Panc1 (cell line): ENCODE measurements around the gene MCM9. TPM values are rescaled to one million over a fixed set of nuclear protein-coding genes. Genes with fewer than 3 reads are reported as not detected.

Source experiments
- ATAC-seq: fragments of 200-7000 bp; cut with Tn5 transposase; 2 replicates; pipeline ENCODE4 v1.9.1; 2020; ENCODE audit warnings: mild to moderate bottlenecking, moderate library complexity
- BruUV-seq: library from RNA; stranded (reverse); fragments of 400-500 nt; replicated peaks from 2 replicates; lab custom pipeline; 2021; lab: Mats Ljungman, UMichigan
- CTCF ChIA-PET: fragments of 300-600 bp; sonication (Branson Sonifier 250); formaldehyde crosslinking; loops from one replicate; lab custom pipeline; 2022; ENCODE audit warnings: antibody characterized with exemption; lab: Charles Lee
- POLR2A ChIA-PET: fragments of 300-600 bp; sonication (Branson Sonifier 250); formaldehyde crosslinking; loops from one replicate; lab custom pipeline; 2022; ENCODE audit warnings: antibody characterized with exemption; lab: Charles Lee
- DNase-seq: peaks from one replicate; pipeline ENCODE4 v3.0.0-alpha.2; 2010; ENCODE audit warnings: low read depth, low spot score
- H3K27ac ChIP-seq: 2 replicates; pipeline ENCODE4 v1.5.1; 2011; ENCODE audit warnings: mild to moderate bottlenecking, low read length, inconsistent platforms
- H3K27me3 ChIP-seq: fragments of 200-500 bp; sonication (Bioruptor generic); 2 replicates; pipeline ENCODE4 v1.6.0; 2014; ENCODE audit warnings: low read length, inconsistent platforms; ENCODE audit not compliant: control insufficient read depth, insufficient read depth
- H3K36me3 ChIP-seq: fragments of 200-500 bp; sonication (Bioruptor generic); 2 replicates; pipeline ENCODE4 v1.5.1; 2014; ENCODE audit warnings: inconsistent platforms, mild to moderate bottlenecking, low read length, moderate library complexity; ENCODE audit not compliant: control insufficient read depth, insufficient read depth
- H3K4me1 ChIP-seq: 2 replicates; pipeline ENCODE4 v1.5.1; 2011; ENCODE audit warnings: inconsistent platforms, mild to moderate bottlenecking, low read length, moderate library complexity; ENCODE audit not compliant: control insufficient read depth, insufficient read depth
- H3K4me3 ChIP-seq, 2 experiments: 2 replicates each; pipeline ENCODE4 v1.5.1; 2011 to 2012; ENCODE audit warnings: low read depth in 2 of 2, low read length in 2 of 2, mild to moderate bottlenecking in 2 of 2, inconsistent platforms in 1 of 2, moderate library complexity in 1 of 2
- H3K9me3 ChIP-seq: fragments of 200-500 bp; sonication (Bioruptor generic); 2 replicates; pipeline ENCODE4 v1.5.1; 2014; ENCODE audit warnings: low read depth, mild to moderate bottlenecking, inconsistent platforms, low read length, moderate library complexity; ENCODE audit not compliant: control insufficient read depth, insufficient read depth
- POLR2AphosphoS5 ChIP-seq: IDR thresholded peaks from 2 replicates; pipeline ENCODE4 v1.6.1; 2012; ENCODE audit warnings: mild to moderate bottlenecking, low read depth, low read length, moderate library complexity
- SIN3A ChIP-seq: IDR thresholded peaks from 2 replicates; pipeline ENCODE4 v1.6.1; 2012; ENCODE audit warnings: low read depth, mild to moderate bottlenecking, low read length, moderate library complexity, borderline replicate concordance; ENCODE audit not compliant: insufficient read depth
- TCF7L2 ChIP-seq: IDR thresholded peaks from 2 replicates; pipeline ENCODE4 v1.6.1; 2011; ENCODE audit warnings: mild to moderate bottlenecking, low read depth, low read length, inconsistent platforms
- in situ Hi-C: cut with HindIII; loops from 2 replicates; pipeline ENCODE4 v1.10.0; 2016; ENCODE audit warnings: low sequenced_read_pairs, low pct_unique_long_range_greater_than_20kb
- intact Hi-C: fragments of 100-400 bp; cut with micrococcal nuclease; formaldehyde crosslinking; loops from one replicate; pipeline ENCODE4 v1.10.0; 2022; ENCODE audit not compliant: unreplicated experiment
- total RNA-seq: library from RNA; stranded (reverse); gene quantifications from one replicate; pipeline ENCODE4 v1.2.1, GENCODE V29; 2021; ENCODE audit not compliant: unreplicated experiment
- TF ChIP-seq, protein P1 (sequence below), 2 experiments: IDR thresholded peaks; 2 replicates each; pipeline ENCODE4 v1.6.1; 2011 to 2012; ENCODE audit warnings: low read depth in 2 of 2, control low read depth in 1 of 2, low read length in 1 of 2, mild to moderate bottlenecking in 1 of 2, moderate library complexity in 1 of 2; ENCODE audit not compliant: insufficient read depth in 1 of 2
- TF ChIP-seq, protein P2 (sequence below): fragments of 450-650 bp; IDR thresholded peaks from 2 replicates; pipeline ENCODE4 v1.5.1; 2017; ENCODE audit warnings: mild to moderate bottlenecking

The MCM9 gene
- total RNA-seq, 1 experiment from 2014 or later, result 20.4 TPM

DNA sequence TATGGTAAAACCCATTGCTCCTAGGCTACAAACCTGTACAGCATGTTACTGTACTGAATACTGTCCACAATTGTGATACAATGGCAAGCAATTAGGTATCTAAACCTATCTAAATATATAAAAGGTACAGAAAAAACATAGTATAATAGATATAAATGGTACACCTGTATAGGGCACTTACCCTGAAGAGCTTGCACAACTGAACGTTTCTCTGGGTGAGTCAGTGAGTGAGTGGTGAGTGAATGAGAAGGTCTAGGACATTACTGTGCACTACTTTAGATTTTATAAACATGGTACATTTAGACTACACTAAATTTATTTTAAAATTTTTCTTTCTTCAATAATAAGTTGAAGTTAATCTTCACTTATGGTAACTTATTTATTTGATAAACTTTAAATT, 163.7 kb downstream of the MCM9 start:
- ATAC-seq (no peak), DNase-seq (no peak)
- no peak for TF ChIP-seq POLR2AphosphoS5
- TF ChIP-seq SIN3A, result no peak
- TF ChIP-seq, protein P1, sequence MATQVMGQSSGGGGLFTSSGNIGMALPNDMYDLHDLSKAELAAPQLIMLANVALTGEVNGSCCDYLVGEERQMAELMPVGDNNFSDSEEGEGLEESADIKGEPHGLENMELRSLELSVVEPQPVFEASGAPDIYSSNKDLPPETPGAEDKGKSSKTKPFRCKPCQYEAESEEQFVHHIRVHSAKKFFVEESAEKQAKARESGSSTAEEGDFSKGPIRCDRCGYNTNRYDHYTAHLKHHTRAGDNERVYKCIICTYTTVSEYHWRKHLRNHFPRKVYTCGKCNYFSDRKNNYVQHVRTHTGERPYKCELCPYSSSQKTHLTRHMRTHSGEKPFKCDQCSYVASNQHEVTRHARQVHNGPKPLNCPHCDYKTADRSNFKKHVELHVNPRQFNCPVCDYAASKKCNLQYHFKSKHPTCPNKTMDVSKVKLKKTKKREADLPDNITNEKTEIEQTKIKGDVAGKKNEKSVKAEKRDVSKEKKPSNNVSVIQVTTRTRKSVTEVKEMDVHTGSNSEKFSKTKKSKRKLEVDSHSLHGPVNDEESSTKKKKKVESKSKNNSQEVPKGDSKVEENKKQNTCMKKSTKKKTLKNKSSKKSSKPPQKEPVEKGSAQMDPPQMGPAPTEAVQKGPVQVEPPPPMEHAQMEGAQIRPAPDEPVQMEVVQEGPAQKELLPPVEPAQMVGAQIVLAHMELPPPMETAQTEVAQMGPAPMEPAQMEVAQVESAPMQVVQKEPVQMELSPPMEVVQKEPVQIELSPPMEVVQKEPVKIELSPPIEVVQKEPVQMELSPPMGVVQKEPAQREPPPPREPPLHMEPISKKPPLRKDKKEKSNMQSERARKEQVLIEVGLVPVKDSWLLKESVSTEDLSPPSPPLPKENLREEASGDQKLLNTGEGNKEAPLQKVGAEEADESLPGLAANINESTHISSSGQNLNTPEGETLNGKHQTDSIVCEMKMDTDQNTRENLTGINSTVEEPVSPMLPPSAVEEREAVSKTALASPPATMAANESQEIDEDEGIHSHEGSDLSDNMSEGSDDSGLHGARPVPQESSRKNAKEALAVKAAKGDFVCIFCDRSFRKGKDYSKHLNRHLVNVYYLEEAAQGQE (IDR thresholded peaks at IDR 0.05; ENCODE audit: insufficient read depth in 1 of 2, low read depth in 2 of 2, low read length in 1 of 2), result no peak
- TF ChIP-seq, protein P2, sequence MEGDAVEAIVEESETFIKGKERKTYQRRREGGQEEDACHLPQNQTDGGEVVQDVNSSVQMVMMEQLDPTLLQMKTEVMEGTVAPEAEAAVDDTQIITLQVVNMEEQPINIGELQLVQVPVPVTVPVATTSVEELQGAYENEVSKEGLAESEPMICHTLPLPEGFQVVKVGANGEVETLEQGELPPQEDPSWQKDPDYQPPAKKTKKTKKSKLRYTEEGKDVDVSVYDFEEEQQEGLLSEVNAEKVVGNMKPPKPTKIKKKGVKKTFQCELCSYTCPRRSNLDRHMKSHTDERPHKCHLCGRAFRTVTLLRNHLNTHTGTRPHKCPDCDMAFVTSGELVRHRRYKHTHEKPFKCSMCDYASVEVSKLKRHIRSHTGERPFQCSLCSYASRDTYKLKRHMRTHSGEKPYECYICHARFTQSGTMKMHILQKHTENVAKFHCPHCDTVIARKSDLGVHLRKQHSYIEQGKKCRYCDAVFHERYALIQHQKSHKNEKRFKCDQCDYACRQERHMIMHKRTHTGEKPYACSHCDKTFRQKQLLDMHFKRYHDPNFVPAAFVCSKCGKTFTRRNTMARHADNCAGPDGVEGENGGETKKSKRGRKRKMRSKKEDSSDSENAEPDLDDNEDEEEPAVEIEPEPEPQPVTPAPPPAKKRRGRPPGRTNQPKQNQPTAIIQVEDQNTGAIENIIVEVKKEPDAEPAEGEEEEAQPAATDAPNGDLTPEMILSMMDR, result no peak
- TF ChIP-seq TCF7L2, result no peak
- Histone ChIP-seq H3K27me3 (peaks cover 2% of the 10 kb centered on the region; the same call in 1 of the 2 replicates), H3K9me3 (no peaks in the 10 kb centered on the region), H3K4me1 (no peaks in the 10 kb centered on the region), H3K4me3 (no peak overlapping the region), H3K36me3 (no peaks in the 10 kb centered on the region), H3K27ac (no peak overlapping the region)
- POLR2A ChIA-PET, result no interaction called here
- CTCF ChIA-PET, result no interaction called here
- in situ Hi-C loops (no loop called here), intact Hi-C loops (no loop called here)
- BruUV-seq, result no TSS peak

- no peak for DNase-seq
- Histone ChIP-seq H3K27ac (no peak overlapping the region), H3K4me1 (no peaks in the 10 kb centered on the region), H3K36me3 (no peaks in the 10 kb centered on the region), H3K4me3 (no peak overlapping the region), H3K27me3 (peaks cover 2% of the 10 kb centered on the region; the same call in 1 of the 2 replicates), H3K9me3 (no peaks in the 10 kb centered on the region)
- no peak for ATAC-seq
- no TSS peak for BruUV-seq
- no peak for TF ChIP-seq POLR2AphosphoS5
- TF ChIP-seq, protein P1 (IDR thresholded peaks at IDR 0.05; ENCODE audit: insufficient read depth in 1 of 2, low read depth in 2 of 2, low read length in 1 of 2), result no peak
- TF ChIP-seq, protein P2, result no peak
- no peak for TF ChIP-seq TCF7L2
- TF ChIP-seq SIN3A, result no peak
- POLR2A ChIA-PET, result no interaction called here
- intact Hi-C loops, result no loop called here
- CTCF ChIA-PET, result no interaction called here
- in situ Hi-C loops, result no loop called here
Measured at GRCh38 chr6:118770835-118771234, 164.1 kb downstream of the MCM9 start.
